Measurements from ENCODE around the gene CAPZB. TPM values are rescaled to one million over a fixed set of nuclear protein-coding genes. Genes with fewer than 3 reads are reported as not detected.
"Not testable (repeated sequence)": the region's sequence is repeated elsewhere in the genome, so short reads cannot be mapped to it uniquely, and the experiment has no call there.

Gene CAPZB
- total RNA-seq, 4 donors from 2014 or later, result 127 to 404 (median 136) TPM

DNA sequence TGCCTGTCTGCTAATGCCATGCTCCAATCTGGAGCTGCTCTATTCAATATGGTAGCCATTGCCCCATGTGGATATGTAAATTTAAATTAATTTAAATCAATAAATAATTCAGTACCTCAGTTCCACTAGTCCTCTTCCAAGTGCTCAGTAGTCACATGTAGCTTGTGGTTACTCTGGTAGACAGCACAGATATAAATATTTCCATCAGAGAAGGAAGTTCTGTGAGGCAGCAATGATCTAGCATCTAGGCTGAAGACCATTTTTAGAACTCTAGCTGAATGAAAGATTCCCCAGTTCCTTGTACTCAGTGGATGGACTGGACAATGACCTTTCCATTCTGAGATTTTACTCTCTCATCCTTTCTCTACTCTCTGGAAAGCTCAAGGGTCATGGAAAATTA is 25.8 kb upstream of the CAPZB start:
- DNase-seq, result no peak
- no peaks in the 10 kb centered on the region for H3K9me3 ChIP-seq
- intact Hi-C loops (cut with DNase I; ENCODE audit: low total_unique reads), result no loop called here
- H3K36me3 ChIP-seq, result no peaks in the 10 kb centered on the region
- peaks cover 2 to 32% (median 5%) of the 10 kb centered on the region in 4 donors for H3K4me1 ChIP-seq
- H3K27me3 ChIP-seq, result no peaks in the 10 kb centered on the region
- TF ChIP-seq POLR2AphosphoS5 (IDR thresholded peaks at IDR 0.05), result no peak
- no peak for TF ChIP-seq EP300 (IDR thresholded peaks at IDR 0.05; ENCODE audit: low read depth)
- no peak for TF ChIP-seq POLR2A (IDR thresholded peaks at IDR 0.05)
- TF ChIP-seq, protein P1, sequence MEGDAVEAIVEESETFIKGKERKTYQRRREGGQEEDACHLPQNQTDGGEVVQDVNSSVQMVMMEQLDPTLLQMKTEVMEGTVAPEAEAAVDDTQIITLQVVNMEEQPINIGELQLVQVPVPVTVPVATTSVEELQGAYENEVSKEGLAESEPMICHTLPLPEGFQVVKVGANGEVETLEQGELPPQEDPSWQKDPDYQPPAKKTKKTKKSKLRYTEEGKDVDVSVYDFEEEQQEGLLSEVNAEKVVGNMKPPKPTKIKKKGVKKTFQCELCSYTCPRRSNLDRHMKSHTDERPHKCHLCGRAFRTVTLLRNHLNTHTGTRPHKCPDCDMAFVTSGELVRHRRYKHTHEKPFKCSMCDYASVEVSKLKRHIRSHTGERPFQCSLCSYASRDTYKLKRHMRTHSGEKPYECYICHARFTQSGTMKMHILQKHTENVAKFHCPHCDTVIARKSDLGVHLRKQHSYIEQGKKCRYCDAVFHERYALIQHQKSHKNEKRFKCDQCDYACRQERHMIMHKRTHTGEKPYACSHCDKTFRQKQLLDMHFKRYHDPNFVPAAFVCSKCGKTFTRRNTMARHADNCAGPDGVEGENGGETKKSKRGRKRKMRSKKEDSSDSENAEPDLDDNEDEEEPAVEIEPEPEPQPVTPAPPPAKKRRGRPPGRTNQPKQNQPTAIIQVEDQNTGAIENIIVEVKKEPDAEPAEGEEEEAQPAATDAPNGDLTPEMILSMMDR (IDR thresholded peaks at IDR 0.05), result no peak
- H3K4me3 ChIP-seq, result no peak overlapping the region
- in situ Hi-C loops (cut with MboI; ENCODE audit: low pct_ligation_motif_present in 1 of 4, low pct_unique_long_range_greater_than_20kb in 1 of 4, low sequenced_read_pairs in 3 of 4), result no loop called here
- H3K27ac ChIP-seq, result peak overlapping the region in 1 of 4 donors; percentile 45

DNA sequence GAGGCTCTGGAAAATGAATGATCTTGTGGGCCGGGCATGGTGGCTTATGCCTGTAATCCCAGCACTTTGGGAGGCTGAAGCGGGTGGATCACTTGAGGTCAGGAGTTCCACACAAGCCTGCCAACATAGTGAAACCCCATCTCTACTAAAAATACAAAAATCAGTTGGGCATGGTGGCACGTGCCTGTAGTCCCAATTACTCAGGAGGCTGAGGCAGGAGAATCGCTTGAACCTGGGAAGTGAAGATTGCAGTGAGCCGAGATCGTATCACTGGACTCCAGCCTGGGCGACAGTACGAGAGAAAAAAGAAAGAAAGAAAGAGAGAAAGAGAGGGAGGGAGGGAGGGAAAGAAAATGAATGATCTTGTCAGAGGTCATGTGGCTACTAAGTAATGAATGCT is 24.3 kb upstream of the CAPZB start:
- H3K27me3 ChIP-seq; H3K36me3 ChIP-seq; in situ Hi-C loops (cut with MboI; ENCODE audit: low pct_ligation_motif_present in 1 of 4, low pct_unique_long_range_greater_than_20kb in 1 of 4, low sequenced_read_pairs in 3 of 4); H3K9me3 ChIP-seq; DNase-seq; H3K4me3 ChIP-seq: not testable (repeated sequence)
- 89 to 95% methylated on average over 7 to 8 of the region's 8 CpGs for WGBS, 2 donors (ENCODE audit: low coverage in 1 of 2)
- peak overlapping the region in 1 of 4 donors; percentile 42 for H3K27ac ChIP-seq
- H3K4me1 ChIP-seq, result peaks cover 8 to 44% (median 16%) of the 10 kb centered on the region in 4 donors
- intact Hi-C loops (cut with DNase I; ENCODE audit: low total_unique reads), result loop anchor here (10.0 kb wide), 1 partner anchor 45 kb away; no protein-coding TSS in a partner anchor

DNA sequence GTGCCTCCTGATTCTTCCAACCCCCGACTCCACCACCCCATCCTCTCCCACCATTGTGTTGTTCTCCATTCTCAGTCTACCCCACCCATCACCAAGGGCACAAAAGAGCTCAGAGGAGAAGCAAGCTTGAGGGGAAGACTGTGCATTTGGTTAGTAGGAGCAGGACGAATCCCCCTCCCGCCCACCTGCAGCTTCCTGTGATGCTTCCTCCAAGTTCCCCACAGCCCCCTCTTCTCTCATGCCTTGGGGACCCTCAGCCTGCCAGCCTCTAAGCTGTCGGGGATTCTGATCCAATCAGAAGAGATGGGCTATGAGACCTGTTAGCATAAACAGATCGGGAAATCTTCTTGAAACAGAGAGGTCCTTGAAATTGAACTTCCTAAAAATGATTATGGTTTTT is 22.2 kb upstream of the CAPZB start:
- 76 to 89% methylated on average over 3 to 5 of the region's 5 CpGs for WGBS, 2 donors (ENCODE audit: low coverage in 1 of 2)
- in situ Hi-C loops (cut with MboI; ENCODE audit: low pct_ligation_motif_present in 1 of 4, low pct_unique_long_range_greater_than_20kb in 1 of 4, low sequenced_read_pairs in 3 of 4), result no loop called here

DNA sequence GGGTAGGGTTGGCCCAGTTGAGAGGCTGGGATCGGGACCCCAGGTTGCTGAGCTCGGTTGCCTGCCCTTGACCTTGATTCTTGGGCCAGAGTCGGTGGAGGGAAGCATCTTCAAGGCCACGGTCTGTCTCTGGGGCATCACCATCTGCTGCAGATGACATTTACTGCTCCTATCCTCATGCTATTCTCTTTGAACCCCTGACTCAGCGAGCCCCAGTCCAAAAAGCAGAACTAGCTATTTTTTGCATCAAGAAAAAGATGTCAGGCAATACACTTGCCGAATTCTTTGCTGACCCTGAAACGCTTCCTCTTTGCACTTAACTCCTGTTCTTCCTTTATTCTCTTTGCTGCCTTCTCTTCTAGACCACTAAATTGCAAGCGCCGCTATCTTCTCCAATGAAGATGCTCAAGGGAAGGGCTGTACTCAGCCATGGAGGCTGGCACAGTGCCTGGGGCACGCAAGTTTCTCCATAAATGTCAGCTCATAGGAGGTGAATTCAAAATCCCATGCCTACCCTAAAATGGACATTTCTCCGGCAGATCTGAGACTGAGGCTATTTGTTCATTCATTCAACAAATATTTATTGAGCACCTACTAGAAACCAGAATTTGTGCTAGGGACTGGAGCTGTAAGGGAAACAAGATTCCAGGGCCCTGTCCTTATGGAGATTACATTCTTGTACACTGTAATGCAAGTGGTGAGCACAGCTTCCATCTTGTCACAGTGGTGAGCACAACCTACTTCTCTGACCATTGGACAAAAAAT is 20.5 kb upstream of the CAPZB start:
- TF ChIP-seq POLR2A (IDR thresholded peaks at IDR 0.05) (no peak), POLR2AphosphoS5 (IDR thresholded peaks at IDR 0.05) (no peak), EP300 (IDR thresholded peaks at IDR 0.05; ENCODE audit: low read depth) (no peak)
- TF ChIP-seq, protein P1 (IDR thresholded peaks at IDR 0.05), result no peak
- intact Hi-C loops (cut with DNase I; ENCODE audit: low total_unique reads) (loop anchor here (10.0 kb wide), 1 partner anchor 49 kb away; no protein-coding TSS in a partner anchor), in situ Hi-C loops (cut with MboI; ENCODE audit: low pct_ligation_motif_present in 1 of 4, low pct_unique_long_range_greater_than_20kb in 1 of 4, low sequenced_read_pairs in 3 of 4) (no loop called here)
- peak overlapping the region; percentile 74 to 84 (median 78) for H3K27ac ChIP-seq
- 71 to 80% methylated on average over 2 to 11 of the region's 11 CpGs for WGBS, 2 donors (ENCODE audit: low coverage in 1 of 2)
- no peaks in the 10 kb centered on the region for H3K27me3 ChIP-seq
- DNase-seq, result no peak
- peaks cover 8 to 42% (median 19%) of the 10 kb centered on the region in 4 donors for H3K4me1 ChIP-seq
- no peaks in the 10 kb centered on the region for H3K9me3 ChIP-seq
- no peaks in the 10 kb centered on the region for H3K36me3 ChIP-seq
- no peak overlapping the region for H3K4me3 ChIP-seq

More for the DNA sequence above, 22.2 kb upstream of the CAPZB start:
- no peak for DNase-seq
- Histone ChIP-seq H3K27me3 (no peaks in the 10 kb centered on the region), H3K9me3 (no peaks in the 10 kb centered on the region), H3K27ac (peak overlapping the region in 2 of 4 donors; percentile 22 to 28), H3K4me3 (no peak overlapping the region), H3K36me3 (no peaks in the 10 kb centered on the region), H3K4me1 (peaks cover 8 to 50% (median 19%) of the 10 kb centered on the region in 4 donors)
- intact Hi-C loops (cut with DNase I; ENCODE audit: low total_unique reads), result loop anchor here (10.0 kb wide), 1 partner anchor 47 kb away; no protein-coding TSS in a partner anchor
- no peak for TF ChIP-seq EP300 (IDR thresholded peaks at IDR 0.05; ENCODE audit: low read depth)
- TF ChIP-seq, protein P1 (IDR thresholded peaks at IDR 0.05), result no peak
- TF ChIP-seq POLR2A (IDR thresholded peaks at IDR 0.05), result no peak
- no peak for TF ChIP-seq POLR2AphosphoS5 (IDR thresholded peaks at IDR 0.05)

Data from transverse colon (tissue), 4 donors.